Smooth muscle cell (in vitro differentiated cells): Measurements from ENCODE around the gene PIPOX. TPM values are rescaled to one million over a fixed set of nuclear protein-coding genes. Genes with fewer than 3 reads are reported as not detected.

ENCODE experiments used
- DNase-seq: peaks from one replicate; lab custom pipeline; 2025; ENCODE audit not compliant: unreplicated experiment; lab: John Stamatoyannopoulos, UW
- H2AFZ ChIP-seq: fragments of 200-600 bp; sonication (generic); 2 replicates; pipeline ENCODE4 v1.6.0; 2016; ENCODE audit warnings: antibody characterized with exemption, low read depth, mild to moderate bottlenecking
- H3F3A ChIP-seq: fragments of 200-600 bp; sonication (generic); 2 replicates; pipeline ENCODE4 v1.6.0; 2017; ENCODE audit warnings: antibody characterized with exemption, low read depth
- H3K27ac ChIP-seq: fragments of 200-600 bp; sonication (generic); 2 replicates; pipeline ENCODE4 v1.5.1; 2016; ENCODE audit warnings: low read depth, mild to moderate bottlenecking
- H3K27me3 ChIP-seq: fragments of 200-600 bp; sonication (generic); 2 replicates; pipeline ENCODE4 v1.6.1; 2016; ENCODE audit warnings: low read depth, mild to moderate bottlenecking
- H3K36me3 ChIP-seq: fragments of 200-600 bp; sonication (generic); 2 replicates; pipeline ENCODE4 v1.5.1; 2016; ENCODE audit warnings: low read depth
- H3K4me1 ChIP-seq: fragments of 200-600 bp; sonication (generic); 2 replicates; pipeline ENCODE4 v1.5.1; 2016; ENCODE audit warnings: low read depth
- H3K4me2 ChIP-seq: fragments of 200-600 bp; sonication (generic); 2 replicates; pipeline ENCODE4 v1.6.0; 2016; ENCODE audit warnings: mild to moderate bottlenecking
- H3K4me3 ChIP-seq: fragments of 200-600 bp; sonication (generic); 2 replicates; pipeline ENCODE4 v1.5.1; 2016; ENCODE audit warnings: mild to moderate bottlenecking
- H3K79me2 ChIP-seq: fragments of 200-600 bp; sonication (generic); 2 replicates; pipeline ENCODE4 v1.6.0; 2016; ENCODE audit warnings: low read depth, mild to moderate bottlenecking
- H3K9ac ChIP-seq: fragments of 200-600 bp; sonication (generic); 2 replicates; pipeline ENCODE4 v1.6.0; 2016; ENCODE audit warnings: low read depth
- H3K9me3 ChIP-seq: fragments of 200-600 bp; sonication (generic); replicated peaks from 2 replicates; pipeline ENCODE4 v1.5.1; 2016; ENCODE audit warnings: low read depth
- H4K20me1 ChIP-seq: fragments of 200-600 bp; sonication (generic); 2 replicates; pipeline ENCODE4 v1.6.0; 2016; ENCODE audit warnings: low read depth
- WGBS: methylation state at CpG from one replicate; pipeline ENCODE4 v1.1.7; 2016; ENCODE audit warnings: low lambda C conversion rate; 5-methylcytosine and 5-hydroxymethylcytosine counted together
- polyA plus RNA-seq: library from polyadenylated mRNA; unstranded; fragments of >200 nt; fragmentation: Nextera tagmentation; extraction: Ambion mirVana; gene quantifications from 2 replicates; pipeline ENCODE4 v1.2.1, GENCODE V29; 2016
- total RNA-seq: library from RNA; depleted of rRNA; stranded (reverse); fragments of >200 nt; gene quantifications from 2 replicates; pipeline ENCODE4 v1.2.3, GENCODE V29; 2014
- TF ChIP-seq, protein P1 (sequence below): fragments of 200-600 bp; sonication (generic); IDR thresholded peaks from 2 replicates; pipeline ENCODE4 v1.5.1; 2017; ENCODE audit warnings: borderline replicate concordance, mild to moderate bottlenecking, antibody characterized with exemption; ENCODE audit not compliant: insufficient read depth, poor library complexity, severe bottlenecking

PIPOX gene
- total and polyA plus RNA-seq, 2 experiments from 2014 or later, result 0.63 to 1.3 TPM

DNA sequence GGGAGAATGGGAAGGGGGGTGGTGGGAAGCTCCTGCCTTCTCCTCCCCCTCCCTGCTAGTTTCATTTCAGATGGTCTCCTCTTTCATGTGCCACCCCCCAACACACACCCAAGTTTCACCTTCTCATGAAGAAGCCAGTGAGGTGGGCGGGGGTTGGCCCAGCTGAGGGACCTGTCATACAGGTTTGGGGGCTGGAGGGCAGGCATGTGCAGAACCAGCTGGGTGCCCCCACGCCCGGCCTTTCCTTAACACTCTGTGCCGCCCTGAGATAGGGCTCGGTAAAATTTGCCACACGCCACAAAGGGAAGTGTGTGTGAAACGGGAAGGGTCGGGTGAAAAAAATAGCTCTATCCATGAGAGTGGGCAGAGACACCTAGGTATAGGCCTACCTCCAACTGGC lies 57.4 kb downstream of the PIPOX start:
- H3F3A ChIP-seq, result no peaks in the 10 kb centered on the region
- H3K36me3 ChIP-seq, result no peaks in the 10 kb centered on the region
- H3K4me1 ChIP-seq, result no peaks in the 10 kb centered on the region
- H3K27ac ChIP-seq, result no peak overlapping the region
- H3K79me2 ChIP-seq, result no peaks in the 10 kb centered on the region
- H4K20me1 ChIP-seq, result no peaks in the 10 kb centered on the region
- H2AFZ ChIP-seq, result no peak overlapping the region
- no peak overlapping the region for H3K4me2 ChIP-seq
- no peaks in the 10 kb centered on the region for H3K27me3 ChIP-seq
- no peak for DNase-seq
- no peaks in the 10 kb centered on the region for H3K9me3 ChIP-seq
- TF ChIP-seq, protein P1, sequence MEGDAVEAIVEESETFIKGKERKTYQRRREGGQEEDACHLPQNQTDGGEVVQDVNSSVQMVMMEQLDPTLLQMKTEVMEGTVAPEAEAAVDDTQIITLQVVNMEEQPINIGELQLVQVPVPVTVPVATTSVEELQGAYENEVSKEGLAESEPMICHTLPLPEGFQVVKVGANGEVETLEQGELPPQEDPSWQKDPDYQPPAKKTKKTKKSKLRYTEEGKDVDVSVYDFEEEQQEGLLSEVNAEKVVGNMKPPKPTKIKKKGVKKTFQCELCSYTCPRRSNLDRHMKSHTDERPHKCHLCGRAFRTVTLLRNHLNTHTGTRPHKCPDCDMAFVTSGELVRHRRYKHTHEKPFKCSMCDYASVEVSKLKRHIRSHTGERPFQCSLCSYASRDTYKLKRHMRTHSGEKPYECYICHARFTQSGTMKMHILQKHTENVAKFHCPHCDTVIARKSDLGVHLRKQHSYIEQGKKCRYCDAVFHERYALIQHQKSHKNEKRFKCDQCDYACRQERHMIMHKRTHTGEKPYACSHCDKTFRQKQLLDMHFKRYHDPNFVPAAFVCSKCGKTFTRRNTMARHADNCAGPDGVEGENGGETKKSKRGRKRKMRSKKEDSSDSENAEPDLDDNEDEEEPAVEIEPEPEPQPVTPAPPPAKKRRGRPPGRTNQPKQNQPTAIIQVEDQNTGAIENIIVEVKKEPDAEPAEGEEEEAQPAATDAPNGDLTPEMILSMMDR, result no peak
- 92% methylated on average over 8 of the region's 8 CpGs for WGBS
- no peak overlapping the region for H3K4me3 ChIP-seq
- no peak overlapping the region for H3K9ac ChIP-seq

DNA sequence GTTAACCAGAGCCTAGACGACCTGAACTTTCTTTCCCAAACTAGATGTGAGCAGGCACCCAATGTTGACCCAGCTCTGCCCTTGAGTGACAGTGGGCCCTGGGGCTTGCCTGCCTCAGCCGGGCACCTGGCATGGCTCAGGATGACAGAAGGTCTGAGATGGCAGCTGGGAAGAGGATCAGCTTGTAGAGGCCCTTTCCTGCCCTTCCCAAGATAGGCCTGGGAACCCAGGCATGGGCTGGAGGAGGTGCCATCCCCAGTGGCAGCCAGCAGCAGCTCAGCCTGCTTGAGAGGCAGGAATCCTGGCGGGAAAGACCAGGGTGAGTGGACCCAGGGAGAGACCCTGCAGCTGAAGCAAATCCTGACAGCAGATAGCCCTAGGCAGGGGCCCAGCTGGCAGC lies 59.1 kb downstream of the PIPOX start:
- TF ChIP-seq, protein P1, result no peak
- WGBS, result 80% methylated on average over 3 of the region's 3 CpGs
- H3K9ac ChIP-seq, result no peak overlapping the region

DNA sequence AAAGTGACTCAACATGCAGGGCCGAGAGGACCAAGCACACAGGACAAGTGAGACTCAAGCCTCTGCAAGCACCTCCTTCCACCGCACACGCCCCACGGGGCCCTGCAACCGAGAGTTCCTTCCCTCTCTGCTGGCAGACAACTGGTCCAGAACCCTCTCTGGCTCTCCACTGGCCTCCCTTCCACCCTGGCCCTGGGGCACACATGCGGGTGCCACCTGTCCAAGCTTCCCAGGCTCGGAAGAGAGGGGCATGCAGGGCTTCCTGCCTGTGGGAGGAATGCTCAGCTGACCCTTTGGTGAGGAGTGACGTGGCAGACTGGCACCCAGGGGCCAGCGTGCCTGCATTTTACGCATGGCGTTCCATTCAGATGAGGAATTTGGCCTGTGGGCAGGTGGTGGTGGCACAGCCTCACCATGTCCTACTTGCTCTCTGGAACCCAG lies 59.8 kb downstream of the PIPOX start:
- Histone ChIP-seq H3K9ac (no peak overlapping the region), H3F3A (no peaks in the 10 kb centered on the region), H3K79me2 (no peaks in the 10 kb centered on the region), H4K20me1 (no peaks in the 10 kb centered on the region), H3K27me3 (no peaks in the 10 kb centered on the region), H2AFZ (no peak overlapping the region), H3K4me1 (no peaks in the 10 kb centered on the region), H3K4me3 (no peak overlapping the region), H3K9me3 (no peaks in the 10 kb centered on the region), H3K4me2 (no peak overlapping the region), H3K27ac (no peak overlapping the region), H3K36me3 (no peaks in the 10 kb centered on the region)
- 80% methylated on average over 11 of the region's 11 CpGs for WGBS
- TF ChIP-seq, protein P1, result no peak
- no peak for DNase-seq

More for the DNA sequence above, 59.1 kb downstream of the PIPOX start:
- Histone ChIP-seq H2AFZ (no peak overlapping the region), H3K9me3 (no peaks in the 10 kb centered on the region), H3K4me2 (no peak overlapping the region), H4K20me1 (no peaks in the 10 kb centered on the region), H3K36me3 (no peaks in the 10 kb centered on the region), H3K4me1 (no peaks in the 10 kb centered on the region), H3K27ac (no peak overlapping the region), H3K79me2 (no peaks in the 10 kb centered on the region), H3F3A (no peaks in the 10 kb centered on the region), H3K4me3 (no peak overlapping the region), H3K27me3 (no peaks in the 10 kb centered on the region)
- no peak for DNase-seq

DNA sequence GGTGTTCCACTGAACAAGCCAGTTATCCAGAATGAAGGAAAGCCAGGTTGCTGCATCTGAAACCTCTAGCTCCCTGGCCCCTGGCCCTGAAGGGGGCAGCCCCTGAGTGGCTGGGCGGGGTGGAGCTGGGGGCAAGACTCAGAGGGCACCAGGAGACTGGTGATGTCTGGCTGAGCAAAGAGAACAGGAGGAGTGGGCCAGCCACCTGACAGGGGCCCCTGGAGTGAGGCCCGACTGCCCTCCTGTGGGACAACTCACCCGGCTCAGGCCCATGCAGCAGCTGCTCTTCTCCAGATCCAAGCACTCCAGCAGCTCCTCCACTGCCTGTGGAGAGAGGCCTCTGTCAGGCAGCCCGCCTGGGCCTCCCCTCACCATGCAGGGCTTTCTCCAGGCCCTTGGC lies 60.4 kb downstream of the PIPOX start:
- TF ChIP-seq, protein P1, result no peak
- no peak overlapping the region for H3K4me2 ChIP-seq
- H3K27ac ChIP-seq, result no peak overlapping the region
- no peaks in the 10 kb centered on the region for H3K9me3 ChIP-seq
- no peak for DNase-seq
- no peaks in the 10 kb centered on the region for H3K36me3 ChIP-seq
- no peak overlapping the region for H3K9ac ChIP-seq
- H3K79me2 ChIP-seq, result no peaks in the 10 kb centered on the region
- no peaks in the 10 kb centered on the region for H3K27me3 ChIP-seq
- H4K20me1 ChIP-seq, result no peaks in the 10 kb centered on the region
- H3F3A ChIP-seq, result no peaks in the 10 kb centered on the region
- H3K4me3 ChIP-seq, result no peak overlapping the region
- no peaks in the 10 kb centered on the region for H3K4me1 ChIP-seq
- WGBS, result 98% methylated on average over 4 of the region's 4 CpGs
- no peak overlapping the region for H2AFZ ChIP-seq
